IPS-NIHi11 (cell line): ENCODE measurements around the gene MAP1LC3B.
"Not testable (repeated sequence)": the region's sequence is repeated elsewhere in the genome, so short reads cannot be mapped to it uniquely, and the experiment has no call there.

ENCODE experiments used
- DNase-seq: peaks from one replicate; pipeline ENCODE4 v3.0.0; 2012; ENCODE audit warnings: mixed read lengths, low spot score

MAP1LC3B gene

DNA sequence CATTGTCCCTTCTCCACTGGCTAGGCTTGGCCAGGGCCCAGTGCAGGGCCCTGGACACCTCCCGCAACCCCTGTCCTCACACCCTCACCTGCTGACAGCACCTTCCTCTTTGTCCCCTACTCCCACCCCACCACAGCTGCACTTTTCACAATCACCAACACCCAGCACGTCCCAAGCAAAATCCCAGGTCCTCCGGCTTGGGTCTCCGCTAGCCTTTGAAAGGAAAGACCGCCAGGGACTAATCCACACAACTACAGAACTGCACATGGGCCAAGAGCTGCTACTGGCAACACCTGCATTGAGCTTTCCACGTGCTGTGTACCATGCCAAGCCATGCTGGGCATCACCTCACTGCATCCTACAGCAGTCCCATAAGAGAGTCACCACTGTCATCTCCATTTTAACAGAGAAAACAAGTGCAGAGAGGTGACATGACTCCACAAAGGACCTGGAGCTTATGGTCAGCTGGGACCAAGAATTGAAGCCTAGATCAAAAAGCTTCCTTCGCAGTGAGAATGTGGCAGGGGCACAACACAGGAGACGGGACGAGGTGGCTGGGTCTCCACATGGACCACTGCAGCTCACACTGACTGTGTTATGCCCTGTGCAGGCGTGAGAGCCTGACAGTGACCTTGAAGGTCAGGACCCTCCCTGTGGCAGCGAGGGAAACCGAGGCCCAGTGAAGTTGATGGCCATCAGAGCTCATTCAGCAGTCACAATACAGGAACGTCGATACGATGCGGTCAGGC, 31.1 kb upstream of the MAP1LC3B start:
- DNase-seq: no peak

DNA sequence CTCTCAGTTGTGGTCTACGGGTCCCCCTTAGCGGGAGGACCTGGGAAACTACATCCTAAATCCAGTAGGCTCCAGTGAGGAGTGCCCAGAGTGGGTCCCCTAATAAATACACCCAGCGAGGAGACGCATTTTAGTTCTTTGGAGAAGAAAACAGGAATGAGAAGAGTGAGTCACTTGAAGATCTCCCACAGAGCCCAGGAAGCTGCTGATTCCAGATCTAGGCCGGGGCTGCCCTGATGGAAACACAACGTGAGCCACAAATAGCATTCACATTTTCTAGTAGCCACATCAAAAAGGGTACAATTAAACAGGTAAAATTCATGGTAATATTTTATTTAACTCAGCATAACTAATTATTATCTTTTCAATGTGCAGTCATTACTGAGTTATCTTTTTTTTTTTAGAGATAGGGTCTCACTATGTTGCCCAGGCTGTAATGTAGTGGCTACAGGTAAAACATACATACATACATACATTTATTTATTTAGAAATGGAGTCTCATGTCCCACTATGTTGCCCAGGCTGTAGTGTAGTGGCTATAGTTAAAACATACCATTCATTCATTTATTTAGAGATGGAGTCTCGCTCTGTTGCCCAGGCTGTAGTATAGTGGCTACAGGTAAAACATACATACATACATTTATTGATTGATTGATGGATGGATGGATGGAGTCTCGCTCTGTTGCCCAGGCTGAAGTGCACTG, 30.1 kb upstream of the MAP1LC3B start:
- no peak for DNase-seq

DNA sequence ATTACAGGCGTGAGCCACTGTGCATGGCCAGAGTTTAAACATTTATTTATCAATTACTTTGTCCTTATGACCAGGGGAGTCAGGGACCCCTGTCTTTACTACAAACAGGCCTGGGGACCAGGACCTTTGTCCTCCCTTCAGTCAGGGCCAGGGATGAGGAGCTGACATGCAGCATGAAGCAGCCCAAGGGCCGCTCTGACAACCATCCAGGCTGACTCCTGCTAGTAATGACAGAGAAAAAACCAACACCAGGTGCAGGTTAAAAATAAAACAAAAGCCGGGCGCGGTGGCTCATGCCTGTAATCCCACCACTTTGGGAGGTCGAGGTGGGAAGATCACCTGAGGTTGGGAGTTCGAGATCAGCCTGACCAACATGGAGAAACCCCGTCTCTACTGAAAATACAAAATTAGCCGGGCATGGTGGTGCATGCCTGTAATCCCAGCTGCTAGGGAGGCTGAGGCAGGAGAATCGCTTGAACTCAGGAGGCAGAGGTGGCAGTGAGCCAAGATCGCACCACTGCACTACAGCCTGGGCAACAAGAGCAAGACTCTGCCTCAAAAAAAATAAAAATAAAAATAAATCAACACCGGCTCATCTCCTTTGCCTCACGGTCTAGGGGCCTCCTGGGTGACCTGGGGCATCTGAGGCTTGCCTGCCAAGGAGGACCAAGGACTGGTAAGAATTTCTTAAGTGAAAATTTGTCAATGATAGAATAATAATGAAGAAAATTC, 29.1 kb upstream of the MAP1LC3B start:
- not testable (repeated sequence) for DNase-seq

DNA sequence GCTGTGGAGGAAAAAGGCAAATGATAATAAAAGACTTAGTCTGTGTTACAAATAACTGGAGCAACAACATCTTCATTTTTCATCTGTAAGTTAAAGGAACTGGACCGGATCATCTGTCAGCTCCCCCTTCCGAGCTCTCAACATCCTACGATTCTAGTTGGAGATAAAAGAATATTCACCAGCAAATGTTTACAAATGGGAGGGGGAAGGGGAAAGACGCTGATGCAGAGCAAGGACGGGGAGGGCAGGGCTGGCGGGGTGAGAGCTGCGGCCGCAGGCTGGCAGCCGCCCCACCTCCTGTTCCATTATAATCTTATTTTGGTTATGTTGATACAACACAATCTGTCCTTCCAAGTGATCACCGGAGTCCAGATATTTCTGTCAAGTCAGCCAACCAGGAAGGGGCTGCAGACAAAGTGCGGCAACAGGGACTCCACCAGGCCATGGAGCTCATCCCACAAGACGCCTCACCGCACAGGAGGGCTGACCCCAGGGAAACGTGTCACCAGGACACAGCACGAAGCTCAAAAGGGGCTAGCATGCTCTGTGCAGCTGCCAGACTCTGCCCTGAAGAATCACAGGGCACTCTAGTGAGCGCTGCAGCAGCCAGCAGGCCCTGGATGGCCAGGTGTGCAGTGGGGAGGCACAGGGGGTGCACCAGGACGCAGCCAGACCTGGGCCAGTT, 28.2 kb upstream of the MAP1LC3B start:
- DNase-seq: no peak

DNA sequence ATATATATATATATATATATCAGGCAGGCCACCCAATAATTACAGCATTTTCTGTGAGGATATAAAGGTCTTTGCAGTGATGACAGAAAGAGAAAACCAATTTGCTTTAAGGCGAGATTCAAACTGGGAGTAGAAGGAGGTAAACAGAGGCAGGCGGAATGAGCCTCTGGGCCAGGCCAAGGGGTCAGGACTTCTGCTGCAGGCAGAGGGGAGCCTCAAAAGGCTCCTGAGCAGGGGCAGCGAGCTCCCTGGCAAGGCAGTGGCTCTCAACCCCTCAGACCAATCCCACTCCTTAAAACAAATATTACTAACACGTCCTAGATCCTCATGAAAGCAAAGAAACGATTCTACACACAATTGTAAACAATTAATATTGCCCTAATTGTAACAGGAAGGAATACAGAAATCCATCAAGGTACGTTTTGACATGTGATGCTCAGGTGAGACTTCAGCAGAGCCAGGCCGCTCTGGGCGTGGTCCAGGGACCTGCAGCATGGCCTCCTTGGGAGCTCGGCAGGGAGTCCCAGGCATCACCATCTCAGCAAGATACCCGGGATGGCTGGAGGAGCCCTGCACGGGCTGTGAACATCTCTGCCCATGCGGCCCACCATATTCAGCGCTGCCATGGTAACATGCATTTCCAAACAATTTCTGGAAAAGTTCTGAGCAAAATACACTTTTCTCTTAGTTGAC, 27.0 kb upstream of the MAP1LC3B start:
- DNase-seq: no peak

DNA sequence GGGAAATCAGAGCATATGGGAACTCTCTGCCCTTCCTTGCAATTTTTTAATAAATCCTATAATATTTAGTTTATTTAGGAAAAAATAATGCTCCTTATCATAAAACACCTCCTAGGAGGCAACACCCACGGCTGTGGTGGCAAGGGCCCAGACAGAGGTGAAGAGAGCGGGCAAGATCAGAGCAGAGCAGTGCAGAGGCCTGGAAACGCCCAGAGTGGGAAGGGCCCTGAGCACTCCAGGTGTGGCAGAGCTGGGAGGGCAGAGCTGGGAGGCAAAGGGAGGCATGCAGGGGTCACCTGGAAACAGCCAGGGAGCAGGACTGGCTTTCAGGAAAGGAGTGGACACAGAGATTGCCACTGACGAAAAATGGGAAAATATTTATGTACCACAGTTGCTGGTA, 25.8 kb upstream of the MAP1LC3B start:
- peak; percentile 13 for DNase-seq

DNA sequence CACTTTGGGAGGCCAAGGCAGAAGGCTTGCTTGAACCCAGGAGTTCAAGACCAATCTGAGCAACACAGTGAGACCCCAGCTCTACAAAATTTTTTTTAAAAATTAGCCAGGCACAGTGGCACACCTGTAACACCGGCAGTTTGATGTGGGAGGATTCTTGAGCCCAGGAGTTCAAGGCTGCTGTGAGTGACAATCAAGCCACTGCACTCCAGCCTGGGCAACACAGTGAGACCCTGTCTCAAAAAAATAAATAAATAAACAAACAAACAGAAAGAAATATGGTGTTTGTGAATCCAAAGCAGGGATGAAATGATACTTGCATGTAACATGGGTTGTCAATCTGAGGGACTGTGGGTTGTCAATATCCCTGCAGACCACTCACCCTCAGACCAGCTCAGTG, 25.2 kb upstream of the MAP1LC3B start:
- DNase-seq: no peak

DNA sequence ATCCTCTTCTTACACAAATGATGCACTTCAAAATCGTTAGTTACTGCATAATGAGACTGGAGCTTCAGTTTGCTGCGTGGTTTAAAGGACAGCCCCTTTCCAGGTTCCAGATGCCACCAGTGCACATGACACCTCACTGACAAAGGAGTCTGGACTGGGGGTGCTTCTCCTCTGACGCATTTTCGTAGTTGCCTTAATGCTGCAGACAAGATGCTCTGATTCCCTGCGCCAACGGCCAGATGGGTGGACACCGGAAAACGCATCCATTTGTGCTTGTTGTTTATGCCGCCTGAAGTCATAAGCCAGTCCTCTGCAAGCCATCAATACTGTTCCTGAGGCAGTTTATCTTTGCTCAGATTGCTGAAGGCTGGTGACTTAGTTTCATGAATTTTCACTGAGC, 24.6 kb upstream of the MAP1LC3B start:
- DNase-seq: no peak

DNA sequence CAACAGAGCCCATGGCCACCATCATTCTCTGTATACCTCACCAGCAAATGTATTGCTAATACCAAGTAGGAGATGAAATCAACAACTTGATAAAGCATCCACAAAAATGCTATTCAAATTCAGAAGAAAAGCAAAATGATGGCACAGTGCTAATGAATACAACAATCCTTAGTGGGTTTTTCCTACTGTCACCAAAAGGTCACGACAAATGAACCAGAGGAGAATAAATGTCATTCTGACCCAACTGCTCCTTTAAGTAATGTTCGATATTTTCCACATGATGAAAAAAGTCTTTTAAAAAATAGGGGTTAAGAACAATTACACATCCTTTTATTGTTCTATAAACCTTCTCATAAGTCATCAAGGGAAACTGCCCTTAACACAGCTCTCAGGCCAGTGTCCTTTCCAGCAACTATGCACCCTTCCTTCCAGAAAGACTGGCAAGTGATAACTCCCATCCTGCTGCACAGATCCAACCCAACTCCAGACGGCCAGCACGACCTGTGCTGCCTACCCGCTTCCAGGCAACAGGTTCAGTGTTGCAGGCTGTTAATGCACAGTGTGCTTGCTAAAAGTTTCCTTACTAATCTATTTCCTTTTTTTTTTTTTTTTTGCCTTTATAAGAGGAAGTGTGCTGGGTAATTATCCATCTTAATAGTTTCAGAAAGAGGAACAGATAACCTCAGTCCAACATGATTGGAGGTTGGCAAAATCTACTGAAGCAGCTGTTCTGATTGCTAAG, 23.9 kb upstream of the MAP1LC3B start:
- DNase-seq: no peak

DNA sequence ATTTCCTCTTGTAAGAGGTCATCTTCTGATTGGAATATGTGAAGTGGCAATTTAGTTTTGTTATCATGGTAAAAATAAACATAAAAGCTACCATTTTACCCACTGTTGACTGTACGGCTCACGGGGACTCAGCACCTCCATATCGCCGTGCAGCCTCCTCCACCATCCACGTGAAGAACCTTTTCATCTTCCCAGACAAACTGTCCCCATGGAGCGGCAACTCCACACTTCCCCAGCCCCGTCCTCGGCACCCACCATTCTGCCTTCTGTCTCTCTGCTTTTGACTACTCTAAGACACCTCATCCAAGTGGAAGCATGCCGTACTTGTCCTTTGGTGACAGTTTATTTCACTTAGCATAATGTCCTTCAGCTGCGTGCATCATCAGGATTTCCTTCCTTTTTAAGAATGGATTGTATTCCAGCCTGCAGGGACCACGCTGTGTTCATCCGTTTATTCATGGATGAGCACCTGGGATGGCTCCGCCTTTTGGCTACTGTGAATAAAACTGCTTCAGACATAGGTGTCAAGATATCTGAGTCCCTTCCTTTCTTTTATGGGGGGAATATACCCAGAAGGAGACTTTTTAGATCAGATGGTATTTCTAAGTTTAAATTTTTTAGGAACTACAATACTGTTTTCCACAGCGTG, 22.9 kb upstream of the MAP1LC3B start:
- peak; percentile 8 for DNase-seq

DNA sequence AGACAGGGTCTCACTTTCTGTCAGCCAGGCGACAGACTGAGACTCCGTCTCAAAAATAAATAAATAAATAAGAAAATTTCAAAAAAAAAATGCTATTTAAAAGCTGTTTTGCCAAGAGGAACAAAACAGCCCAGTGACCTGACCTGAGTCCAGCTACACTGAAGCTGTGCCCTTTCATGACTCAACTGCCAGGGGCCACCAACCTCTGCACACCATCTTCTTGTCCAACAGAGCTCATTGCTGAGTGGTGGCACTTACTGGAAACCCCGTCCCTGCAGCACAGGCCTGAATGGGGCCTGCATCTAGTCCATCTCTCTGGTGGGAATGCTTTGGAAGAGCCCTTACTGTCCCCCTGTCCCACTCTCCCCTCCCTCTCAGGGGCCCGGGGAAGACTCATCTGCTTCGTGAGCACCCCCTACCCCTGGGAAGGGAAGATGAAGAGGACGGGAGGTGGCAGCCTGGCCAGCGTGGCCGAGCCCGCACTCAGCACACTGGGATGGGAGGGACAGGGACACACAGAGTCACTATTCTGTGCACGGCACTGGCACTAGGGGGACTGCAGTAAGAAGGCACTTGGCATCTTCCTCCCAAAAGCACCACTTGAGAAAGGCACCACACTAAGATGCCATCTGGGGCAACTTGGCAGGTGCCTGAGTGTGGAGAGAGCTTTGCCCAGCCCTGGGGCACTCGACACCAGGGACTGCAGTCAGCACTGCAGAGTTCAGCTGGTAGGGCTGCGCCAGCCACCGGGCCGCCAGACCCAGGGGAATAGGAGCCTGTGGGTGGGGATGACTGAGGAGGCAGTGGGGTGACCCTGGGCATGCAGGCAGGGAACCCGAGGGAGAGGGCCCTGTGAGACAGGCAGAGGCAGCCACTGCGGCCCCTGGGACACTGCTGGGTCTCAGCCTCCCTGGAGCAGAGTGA, 22.1 kb upstream of the MAP1LC3B start:
- peak; percentile 21 for DNase-seq

DNA sequence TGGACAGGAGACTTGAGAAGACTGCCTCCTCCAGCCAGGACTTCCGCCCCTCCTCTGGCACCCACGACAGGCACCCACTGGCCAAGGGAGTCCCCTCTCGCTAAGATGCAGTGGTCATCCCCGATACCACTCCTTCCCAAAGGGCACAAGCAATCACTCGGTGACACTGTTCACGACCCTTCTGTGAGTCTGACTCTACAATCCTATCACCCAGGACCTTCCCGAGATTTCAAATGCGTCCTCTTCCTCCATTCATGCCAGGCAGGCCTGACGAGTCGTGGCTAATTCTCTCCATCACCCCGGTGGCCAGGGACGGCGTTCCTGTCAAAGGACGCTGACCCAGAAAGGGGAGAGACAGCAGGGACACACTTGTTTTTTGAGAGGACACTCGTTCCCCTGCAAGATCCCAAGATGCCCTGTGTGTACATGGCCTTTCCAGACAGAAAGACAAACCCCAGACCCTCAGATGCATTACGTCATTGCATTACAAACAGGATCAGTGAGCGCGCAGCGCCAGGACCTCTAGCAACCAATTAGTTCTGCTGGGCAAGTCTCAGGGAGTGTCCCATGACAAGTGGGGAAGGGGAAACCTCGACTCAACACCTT, 20.8 kb upstream of the MAP1LC3B start:
- no peak for DNase-seq

DNA sequence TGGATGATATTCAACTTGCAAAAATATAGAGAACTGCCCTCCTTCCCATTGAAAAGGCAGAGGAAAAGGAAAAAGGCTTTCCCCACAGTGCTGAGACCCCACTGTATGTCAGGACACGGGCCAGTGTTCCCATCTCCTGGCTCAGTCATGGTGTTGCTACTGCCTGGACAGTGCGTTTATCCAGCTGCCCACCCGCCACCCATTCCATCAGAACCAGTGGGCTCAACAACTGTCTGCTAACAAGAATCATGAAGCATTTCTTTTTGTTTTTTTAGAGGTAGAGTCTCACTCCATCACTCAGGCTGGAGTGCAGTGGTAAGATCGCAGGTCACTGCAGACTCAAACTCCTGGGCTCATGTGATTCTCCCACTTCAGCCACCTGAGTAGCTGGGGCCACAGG, 19.8 kb upstream of the MAP1LC3B start:
- no peak for DNase-seq

DNA sequence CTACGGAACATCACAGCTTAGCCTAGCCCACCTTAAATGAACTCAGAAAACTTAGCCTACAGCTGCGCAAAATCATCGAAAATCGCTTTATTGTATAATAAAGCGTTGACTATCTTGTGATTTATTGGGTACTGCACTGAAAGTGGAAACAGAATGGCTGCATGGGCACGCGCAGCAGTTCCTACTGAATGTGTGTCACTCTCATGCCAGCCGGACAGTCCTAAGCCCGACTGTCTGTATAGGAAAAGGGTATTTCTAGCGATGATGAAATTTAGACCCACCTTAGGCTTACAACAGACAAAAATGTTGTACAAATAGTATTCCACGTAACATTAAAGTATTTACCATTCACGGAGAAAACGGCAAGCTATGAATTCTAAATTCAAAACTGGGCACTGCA, 17.8 kb upstream of the MAP1LC3B start:
- no peak for DNase-seq

DNA sequence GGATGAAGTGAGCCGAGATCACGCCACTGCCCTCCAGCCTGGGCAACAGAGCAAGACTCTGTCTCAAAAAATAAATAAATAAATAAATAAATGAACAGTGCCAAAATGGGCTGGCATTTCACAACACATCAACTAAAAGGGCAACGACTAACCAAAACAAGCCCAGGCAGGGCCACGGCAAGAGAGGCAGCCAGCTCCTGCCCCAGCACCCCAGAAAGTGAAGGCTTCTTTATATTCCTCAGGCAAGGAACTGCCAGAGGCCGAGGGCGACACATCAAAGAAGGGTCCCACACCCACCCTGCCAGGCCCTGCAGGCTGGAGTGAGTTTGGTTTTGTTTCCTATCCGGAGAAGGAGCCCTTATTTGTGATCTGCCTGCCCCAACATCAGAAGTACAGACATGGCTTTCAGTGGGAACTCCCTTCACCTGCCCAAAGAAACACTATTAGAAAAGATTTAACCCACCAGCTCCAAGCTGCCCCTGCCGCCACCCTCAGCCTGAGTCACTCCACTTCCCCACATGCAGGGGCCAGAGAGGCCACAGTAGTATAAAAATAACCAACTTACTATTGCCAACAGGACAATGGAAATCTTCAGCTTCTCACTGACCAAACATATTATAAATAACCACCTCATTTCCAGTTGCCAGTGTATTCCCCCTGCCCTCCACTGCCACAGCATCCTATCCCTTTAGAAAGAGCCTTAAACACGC, 16.6 kb upstream of the MAP1LC3B start:
- DNase-seq: no peak

DNA sequence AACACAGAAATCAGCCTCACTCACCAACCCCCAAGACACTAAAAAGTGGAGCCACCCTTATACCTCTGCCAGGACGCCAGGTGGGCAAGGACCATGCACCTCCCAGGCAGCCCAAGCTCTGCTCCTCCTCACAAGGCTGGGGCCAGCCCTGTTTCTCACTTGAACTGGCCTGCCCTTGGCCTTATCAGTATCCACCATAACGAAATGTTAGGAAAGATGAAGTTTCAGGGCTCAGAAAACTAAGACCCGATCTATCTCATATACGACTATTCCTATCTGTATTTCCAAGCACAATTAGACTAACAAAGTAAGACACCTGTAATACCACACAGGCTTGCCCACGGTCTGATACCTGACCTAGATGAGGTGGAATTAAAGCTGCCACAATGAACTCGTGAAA, 15.5 kb upstream of the MAP1LC3B start:
- DNase-seq: no peak

DNA sequence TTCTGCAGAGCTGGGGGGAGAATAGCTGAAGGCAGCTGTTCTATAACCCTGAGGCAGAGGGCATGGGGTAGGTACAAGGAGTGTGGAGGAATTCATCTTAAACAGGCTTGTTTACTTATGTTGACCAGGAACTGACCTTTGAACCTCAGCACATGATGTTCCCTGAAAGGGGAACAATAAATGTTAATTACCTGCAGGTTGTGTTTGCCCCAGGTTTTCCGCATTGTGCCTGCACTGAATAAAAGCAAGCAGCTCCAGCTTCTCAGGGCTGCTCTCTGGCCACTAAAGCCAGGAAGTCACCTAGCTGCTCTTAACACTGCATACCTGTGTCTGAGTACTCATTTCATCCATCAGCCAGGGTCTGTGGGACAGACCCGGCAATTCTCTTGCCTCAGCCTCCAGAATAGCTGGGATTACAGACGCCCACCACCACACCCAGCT, 12.8 kb upstream of the MAP1LC3B start:
- DNase-seq: not testable (repeated sequence)

DNA sequence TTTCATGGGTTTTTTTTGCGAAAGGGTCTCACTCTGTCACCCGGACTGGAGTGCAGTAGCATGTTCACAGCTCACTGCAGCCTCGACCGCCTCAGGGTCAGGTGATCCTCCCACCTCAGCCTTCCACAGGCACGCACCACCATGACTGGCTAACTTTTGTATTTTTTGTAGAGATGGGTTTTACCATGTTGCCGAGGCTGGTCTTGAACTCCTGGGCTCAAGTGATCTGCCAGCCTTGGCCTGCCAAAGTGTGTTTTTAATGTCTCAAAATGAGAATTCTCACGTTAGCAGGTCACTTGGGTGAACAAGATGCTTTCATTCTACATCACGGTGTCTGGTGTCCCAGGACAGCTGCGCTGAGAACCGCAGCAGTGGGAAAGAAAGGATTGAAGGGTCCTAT, 11.7 kb upstream of the MAP1LC3B start:
- no peak for DNase-seq
